ENCODE results near the gene SEPTIN12.

Gene SEPTIN12

GRCh38 chr16:4755687-4756086, 32.5 kb downstream of the SEPTIN12 start:
- no peaks in the 10 kb centered on the region for H3K4me1 ChIP-seq (ENCODE audit: control insufficient read depth in 2 of 2, insufficient read depth in 2 of 2, low read length in 2 of 2)
- peaks cover 0 to 2% of the 10 kb centered on the region in 2 donors for H3K9me3 ChIP-seq (ENCODE audit: control insufficient read depth in 2 of 2, low read length in 2 of 2)
- no peak overlapping the region for H3K27ac ChIP-seq (ENCODE audit: low read depth in 2 of 2, low read length in 2 of 2)
- no peak overlapping the region for H3K9ac ChIP-seq (ENCODE audit: low read depth in 1 of 2, low read length in 2 of 2)
- no peak overlapping the region for H3K4me3 ChIP-seq (ENCODE audit: low read length in 2 of 2)
- H3K36me3 ChIP-seq (ENCODE audit: control insufficient read depth in 2 of 2, insufficient read depth in 2 of 2, low read length in 2 of 2): peaks cover 37 to 64% of the 10 kb centered on the region in 2 donors
- no peaks in the 10 kb centered on the region for H3K27me3 ChIP-seq (ENCODE audit: control insufficient read depth in 2 of 2, insufficient read depth in 2 of 2, low read length in 2 of 2)

DNA sequence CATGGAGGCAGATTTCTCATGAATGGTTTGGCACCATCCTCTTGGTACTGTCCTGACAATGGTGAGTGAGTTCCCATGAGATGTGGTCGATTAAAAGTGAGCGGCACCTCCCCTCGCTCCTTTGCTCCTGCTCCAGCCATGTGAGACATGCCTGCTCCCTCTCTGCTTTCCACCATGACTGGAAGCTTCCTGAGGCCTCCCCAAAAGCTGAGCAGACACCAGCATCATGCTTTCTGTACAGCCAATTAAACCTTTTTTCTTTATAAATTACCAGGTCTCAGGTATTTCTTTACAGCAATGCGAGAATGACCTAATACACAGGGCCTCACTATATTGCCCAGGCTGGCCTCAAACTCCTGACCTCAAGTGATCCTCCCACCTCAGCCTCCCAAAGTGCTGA, 33.3 kb downstream of the SEPTIN12 start:
- H3K9me3 ChIP-seq (ENCODE audit: control insufficient read depth in 2 of 2, low read length in 2 of 2): peaks cover 0 to 2% of the 10 kb centered on the region in 2 donors
- H3K27ac ChIP-seq (ENCODE audit: low read depth in 2 of 2, low read length in 2 of 2): no peak overlapping the region
- no peak overlapping the region for H3K4me3 ChIP-seq (ENCODE audit: low read length in 2 of 2)
- no peaks in the 10 kb centered on the region for H3K4me1 ChIP-seq (ENCODE audit: control insufficient read depth in 2 of 2, insufficient read depth in 2 of 2, low read length in 2 of 2)
- no peaks in the 10 kb centered on the region for H3K27me3 ChIP-seq (ENCODE audit: control insufficient read depth in 2 of 2, insufficient read depth in 2 of 2, low read length in 2 of 2)
- H3K36me3 ChIP-seq (ENCODE audit: control insufficient read depth in 2 of 2, insufficient read depth in 2 of 2, low read length in 2 of 2): peaks cover 29 to 56% of the 10 kb centered on the region in 2 donors
- no peak overlapping the region for H3K9ac ChIP-seq (ENCODE audit: low read depth in 1 of 2, low read length in 2 of 2)

DNA sequence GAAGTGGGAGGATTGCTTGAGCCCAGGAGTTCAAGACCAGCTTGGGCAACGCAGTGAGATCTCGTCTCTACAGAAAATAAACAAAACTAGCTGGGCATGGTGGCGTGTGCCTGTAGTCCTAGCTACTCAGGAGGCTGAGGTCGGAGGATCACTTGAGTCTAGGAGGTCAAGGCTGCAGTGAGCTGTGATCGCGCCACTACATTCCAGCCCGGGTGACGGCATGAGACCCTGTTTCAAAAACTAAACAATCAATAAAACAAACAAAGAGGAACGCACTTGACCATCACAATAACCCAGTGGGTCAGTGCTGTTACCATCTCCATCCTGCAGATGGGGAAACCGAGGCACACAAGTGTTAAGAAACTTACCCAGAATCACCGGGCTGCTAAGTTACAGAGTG, 34.9 kb downstream of the SEPTIN12 start:
- peaks cover 0 to 2% of the 10 kb centered on the region in 2 donors for H3K9me3 ChIP-seq (ENCODE audit: control insufficient read depth in 2 of 2, low read length in 2 of 2)
- no peak overlapping the region for H3K4me3 ChIP-seq (ENCODE audit: low read length in 2 of 2)
- no peaks in the 10 kb centered on the region for H3K4me1 ChIP-seq (ENCODE audit: control insufficient read depth in 2 of 2, insufficient read depth in 2 of 2, low read length in 2 of 2)
- H3K27ac ChIP-seq (ENCODE audit: low read depth in 2 of 2, low read length in 2 of 2): no peak overlapping the region
- H3K36me3 ChIP-seq (ENCODE audit: control insufficient read depth in 2 of 2, insufficient read depth in 2 of 2, low read length in 2 of 2): peaks cover 26 to 43% of the 10 kb centered on the region in 2 donors
- H3K9ac ChIP-seq (ENCODE audit: low read depth in 1 of 2, low read length in 2 of 2): no peak overlapping the region
- no peaks in the 10 kb centered on the region for H3K27me3 ChIP-seq (ENCODE audit: control insufficient read depth in 2 of 2, insufficient read depth in 2 of 2, low read length in 2 of 2)

DNA sequence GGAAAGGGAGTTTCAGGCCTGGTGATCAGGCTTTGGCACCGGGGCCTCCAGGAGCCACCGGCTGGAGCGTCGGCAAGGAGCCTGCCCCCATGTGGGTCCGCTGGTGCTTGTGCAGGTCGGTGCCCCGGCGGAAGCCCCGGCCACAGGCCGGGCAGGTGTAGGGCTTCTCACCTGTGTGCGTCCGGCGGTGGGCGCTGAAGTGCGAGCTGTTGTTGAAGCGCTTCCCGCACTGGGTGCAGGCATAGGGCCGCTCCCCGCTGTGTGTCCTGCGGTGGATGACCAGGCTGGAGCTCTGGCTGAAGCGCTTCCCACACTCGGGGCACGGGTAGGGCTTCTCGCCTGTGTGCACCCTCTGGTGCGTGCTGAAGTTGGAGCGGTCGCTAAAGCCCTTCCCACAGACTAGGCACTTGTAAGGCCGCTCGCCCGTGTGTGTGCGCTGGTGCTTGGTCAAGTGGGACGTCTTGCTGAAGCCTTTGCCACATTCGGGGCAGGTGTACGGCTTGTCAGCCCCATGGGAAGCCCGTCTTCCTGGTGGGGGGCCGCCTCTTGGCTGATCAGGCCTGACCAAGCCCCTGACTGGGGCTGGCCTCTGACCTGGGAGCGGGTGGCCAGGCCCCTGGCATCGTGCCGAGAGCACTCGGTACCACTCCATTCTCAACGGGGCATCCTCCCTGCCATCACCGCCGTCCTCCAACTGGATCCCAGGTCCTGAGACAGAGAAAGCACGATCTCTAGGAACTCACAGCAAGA, 35.6 kb downstream of the SEPTIN12 start:
- Histone ChIP-seq H3K36me3 (ENCODE audit: control insufficient read depth in 2 of 2, insufficient read depth in 2 of 2, low read length in 2 of 2) (peaks cover 26 to 39% of the 10 kb centered on the region in 2 donors), H3K27ac (ENCODE audit: low read depth in 2 of 2, low read length in 2 of 2) (no peak overlapping the region), H3K4me1 (ENCODE audit: control insufficient read depth in 2 of 2, insufficient read depth in 2 of 2, low read length in 2 of 2) (peaks cover 0 to 2% of the 10 kb centered on the region in 2 donors), H3K27me3 (ENCODE audit: control insufficient read depth in 2 of 2, insufficient read depth in 2 of 2, low read length in 2 of 2) (no peaks in the 10 kb centered on the region), H3K9me3 (ENCODE audit: control insufficient read depth in 2 of 2, low read length in 2 of 2) (peaks cover 0 to 2% of the 10 kb centered on the region in 2 donors), H3K4me3 (ENCODE audit: low read length in 2 of 2) (no peak overlapping the region), H3K9ac (ENCODE audit: low read depth in 1 of 2, low read length in 2 of 2) (no peak overlapping the region)

DNA sequence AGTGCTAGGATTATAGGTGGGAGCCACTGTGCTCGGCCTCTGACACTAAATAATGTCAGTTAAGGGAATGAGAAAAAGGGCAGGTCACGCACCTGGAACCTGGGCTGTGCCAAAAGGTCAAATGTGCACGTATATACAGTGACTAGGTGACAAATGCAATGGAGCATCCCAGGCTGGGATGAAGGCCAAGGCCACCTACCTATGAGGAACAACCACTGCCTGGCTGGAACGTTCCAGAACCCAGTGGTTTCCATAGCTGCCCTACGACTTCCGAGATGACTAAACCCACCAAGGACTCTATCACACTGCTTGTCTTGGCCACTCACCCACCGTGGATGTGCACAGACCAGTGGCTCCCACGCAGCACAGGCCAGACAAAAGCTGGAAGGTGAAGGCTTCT, 37.2 kb downstream of the SEPTIN12 start:
- Histone ChIP-seq H3K9ac (ENCODE audit: low read depth in 1 of 2, low read length in 2 of 2) (no peak overlapping the region), H3K9me3 (ENCODE audit: control insufficient read depth in 2 of 2, low read length in 2 of 2) (peaks cover 0 to 2% of the 10 kb centered on the region in 2 donors), H3K4me3 (ENCODE audit: low read length in 2 of 2) (no peak overlapping the region), H3K36me3 (ENCODE audit: control insufficient read depth in 2 of 2, insufficient read depth in 2 of 2, low read length in 2 of 2) (peaks cover 25 to 38% of the 10 kb centered on the region in 2 donors), H3K27ac (ENCODE audit: low read depth in 2 of 2, low read length in 2 of 2) (no peak overlapping the region), H3K4me1 (ENCODE audit: control insufficient read depth in 2 of 2, insufficient read depth in 2 of 2, low read length in 2 of 2) (peaks cover 2 to 3% of the 10 kb centered on the region in 2 donors), H3K27me3 (ENCODE audit: control insufficient read depth in 2 of 2, insufficient read depth in 2 of 2, low read length in 2 of 2) (no peaks in the 10 kb centered on the region)

GRCh38 chr16:4749700-4750257, 38.4 kb downstream of the SEPTIN12 start:
- peaks cover 20 to 30% of the 10 kb centered on the region in 2 donors for H3K36me3 ChIP-seq (ENCODE audit: control insufficient read depth in 2 of 2, insufficient read depth in 2 of 2, low read length in 2 of 2)
- no peak overlapping the region for H3K4me3 ChIP-seq (ENCODE audit: low read length in 2 of 2)
- H3K9me3 ChIP-seq (ENCODE audit: control insufficient read depth in 2 of 2, low read length in 2 of 2): no peaks in the 10 kb centered on the region
- no peak overlapping the region for H3K9ac ChIP-seq (ENCODE audit: low read depth in 1 of 2, low read length in 2 of 2)
- no peak overlapping the region for H3K27ac ChIP-seq (ENCODE audit: low read depth in 2 of 2, low read length in 2 of 2)
- peaks cover 2 to 3% of the 10 kb centered on the region in 2 donors for H3K4me1 ChIP-seq (ENCODE audit: control insufficient read depth in 2 of 2, insufficient read depth in 2 of 2, low read length in 2 of 2)
- no peaks in the 10 kb centered on the region for H3K27me3 ChIP-seq (ENCODE audit: control insufficient read depth in 2 of 2, insufficient read depth in 2 of 2, low read length in 2 of 2)

- peaks cover 2 to 3% of the 10 kb centered on the region in 2 donors for H3K4me1 ChIP-seq (ENCODE audit: control insufficient read depth in 2 of 2, insufficient read depth in 2 of 2, low read length in 2 of 2)
- no peak overlapping the region for H3K4me3 ChIP-seq (ENCODE audit: low read length in 2 of 2)
- H3K36me3 ChIP-seq (ENCODE audit: control insufficient read depth in 2 of 2, insufficient read depth in 2 of 2, low read length in 2 of 2): peaks cover 15 to 25% of the 10 kb centered on the region in 2 donors
- H3K9me3 ChIP-seq (ENCODE audit: control insufficient read depth in 2 of 2, low read length in 2 of 2): no peaks in the 10 kb centered on the region
- H3K27ac ChIP-seq (ENCODE audit: low read depth in 2 of 2, low read length in 2 of 2): no peak overlapping the region
- no peaks in the 10 kb centered on the region for H3K27me3 ChIP-seq (ENCODE audit: control insufficient read depth in 2 of 2, insufficient read depth in 2 of 2, low read length in 2 of 2)
- no peak overlapping the region for H3K9ac ChIP-seq (ENCODE audit: low read depth in 1 of 2, low read length in 2 of 2)
Observed at GRCh38 chr16:4748682-4749411, 39.3 kb downstream of the SEPTIN12 start.

- Histone ChIP-seq H3K27ac (ENCODE audit: low read depth in 2 of 2, low read length in 2 of 2) (peak overlapping the region in 1 of 2 donors; percentile 56), H3K27me3 (ENCODE audit: control insufficient read depth in 2 of 2, insufficient read depth in 2 of 2, low read length in 2 of 2) (no peaks in the 10 kb centered on the region), H3K4me1 (ENCODE audit: control insufficient read depth in 2 of 2, insufficient read depth in 2 of 2, low read length in 2 of 2) (peaks cover 3 to 8% of the 10 kb centered on the region in 2 donors), H3K4me3 (ENCODE audit: low read length in 2 of 2) (no peak overlapping the region), H3K36me3 (ENCODE audit: control insufficient read depth in 2 of 2, insufficient read depth in 2 of 2, low read length in 2 of 2) (peaks cover 10 to 18% of the 10 kb centered on the region in 2 donors), H3K9me3 (ENCODE audit: control insufficient read depth in 2 of 2, low read length in 2 of 2) (no peaks in the 10 kb centered on the region), H3K9ac (ENCODE audit: low read depth in 1 of 2, low read length in 2 of 2) (no peak overlapping the region)
Observed at GRCh38 chr16:4747906-4748681, 40.1 kb downstream of the SEPTIN12 start.

GRCh38 chr16:4746991-4747574, 41.1 kb downstream of the SEPTIN12 start:
- Histone ChIP-seq H3K27me3 (ENCODE audit: control insufficient read depth in 2 of 2, insufficient read depth in 2 of 2, low read length in 2 of 2) (no peaks in the 10 kb centered on the region), H3K36me3 (ENCODE audit: control insufficient read depth in 2 of 2, insufficient read depth in 2 of 2, low read length in 2 of 2) (peaks cover 9 to 11% of the 10 kb centered on the region in 2 donors), H3K9me3 (ENCODE audit: control insufficient read depth in 2 of 2, low read length in 2 of 2) (no peaks in the 10 kb centered on the region), H3K9ac (ENCODE audit: low read depth in 1 of 2, low read length in 2 of 2) (no peak overlapping the region), H3K27ac (ENCODE audit: low read depth in 2 of 2, low read length in 2 of 2) (peak overlapping the region in 1 of 2 donors; percentile 56), H3K4me3 (ENCODE audit: low read length in 2 of 2) (no peak overlapping the region), H3K4me1 (ENCODE audit: control insufficient read depth in 2 of 2, insufficient read depth in 2 of 2, low read length in 2 of 2) (peaks cover 6 to 12% of the 10 kb centered on the region in 2 donors)
